Measurements from ENCODE around the gene GJB1.

- TF ChIP-seq, protein P1, sequence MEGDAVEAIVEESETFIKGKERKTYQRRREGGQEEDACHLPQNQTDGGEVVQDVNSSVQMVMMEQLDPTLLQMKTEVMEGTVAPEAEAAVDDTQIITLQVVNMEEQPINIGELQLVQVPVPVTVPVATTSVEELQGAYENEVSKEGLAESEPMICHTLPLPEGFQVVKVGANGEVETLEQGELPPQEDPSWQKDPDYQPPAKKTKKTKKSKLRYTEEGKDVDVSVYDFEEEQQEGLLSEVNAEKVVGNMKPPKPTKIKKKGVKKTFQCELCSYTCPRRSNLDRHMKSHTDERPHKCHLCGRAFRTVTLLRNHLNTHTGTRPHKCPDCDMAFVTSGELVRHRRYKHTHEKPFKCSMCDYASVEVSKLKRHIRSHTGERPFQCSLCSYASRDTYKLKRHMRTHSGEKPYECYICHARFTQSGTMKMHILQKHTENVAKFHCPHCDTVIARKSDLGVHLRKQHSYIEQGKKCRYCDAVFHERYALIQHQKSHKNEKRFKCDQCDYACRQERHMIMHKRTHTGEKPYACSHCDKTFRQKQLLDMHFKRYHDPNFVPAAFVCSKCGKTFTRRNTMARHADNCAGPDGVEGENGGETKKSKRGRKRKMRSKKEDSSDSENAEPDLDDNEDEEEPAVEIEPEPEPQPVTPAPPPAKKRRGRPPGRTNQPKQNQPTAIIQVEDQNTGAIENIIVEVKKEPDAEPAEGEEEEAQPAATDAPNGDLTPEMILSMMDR (IDR thresholded peaks at IDR 0.05), result no peak
- no peak for TF ChIP-seq POLR2A (IDR thresholded peaks at IDR 0.05)
- no peak for TF ChIP-seq POLR2AphosphoS5 (IDR thresholded peaks at IDR 0.05)
- TF ChIP-seq EP300 (IDR thresholded peaks at IDR 0.05), result no peak
These were observed 1.9 kb upstream of the GJB1 start for GRCh38 chrX:71221145-71221544.

Measured in upper lobe of left lung (tissue), 4 donors.